Keratinocyte (primary cell): ENCODE results near the gene CAPN11.

ENCODE experiments used
- CTCF ChIP-seq, 3 experiments: IDR thresholded peaks in 1 of 3; conservative IDR thresholded peaks in 1 of 3; optimal IDR thresholded peaks in 1 of 3; 2 replicates in 2 of 3; 3 replicates in 1 of 3; pipeline versions ENCODE3 to v1.5.1; 2011; ENCODE audit warnings: low read length in 3 of 3, mild to moderate bottlenecking in 3 of 3, moderate library complexity in 2 of 3, control low read depth in 1 of 3, inconsistent platforms in 1 of 3; ENCODE audit not compliant: insufficient read depth in 2 of 3; ENCODE audit errors: extremely low read depth in 1 of 3
- EZH2 ChIP-seq: IDR thresholded peaks from one replicate; pipeline ENCODE4 v1.6.1; 2012; ENCODE audit warnings: inconsistent platforms, mild to moderate bottlenecking, low read length, moderate library complexity

GRCh38 chr6:44154067-44154466 is 4.6 kb upstream of the CAPN11 start:
- TF ChIP-seq CTCF (optimal IDR thresholded peaks at IDR 0.05 in 1 of 3, IDR thresholded peaks at IDR 0.05 in 1 of 3, conservative IDR thresholded peaks at IDR 0.05 in 1 of 3; ENCODE audit: extremely low read depth in 1 of 3, insufficient read depth in 2 of 3, low read length in 3 of 3) (no peak), EZH2 (no peak)
